Globus pallidus (tissue), 1 donor: ENCODE results near the gene DPP8.
"Not testable (repeated sequence)": the region's sequence is repeated elsewhere in the genome, so short reads cannot be mapped to it uniquely, and the experiment has no call there.

ENCODE experiments used
- DNase-seq: peaks from one replicate; pipeline ENCODE4 v3.0.0-alpha.2; 2015; ENCODE audit warnings: low spot score

DPP8 gene

GRCh38 chr15:65524226-65524625 is 6.7 kb upstream of the DPP8 start:
- no peak for DNase-seq

DNA sequence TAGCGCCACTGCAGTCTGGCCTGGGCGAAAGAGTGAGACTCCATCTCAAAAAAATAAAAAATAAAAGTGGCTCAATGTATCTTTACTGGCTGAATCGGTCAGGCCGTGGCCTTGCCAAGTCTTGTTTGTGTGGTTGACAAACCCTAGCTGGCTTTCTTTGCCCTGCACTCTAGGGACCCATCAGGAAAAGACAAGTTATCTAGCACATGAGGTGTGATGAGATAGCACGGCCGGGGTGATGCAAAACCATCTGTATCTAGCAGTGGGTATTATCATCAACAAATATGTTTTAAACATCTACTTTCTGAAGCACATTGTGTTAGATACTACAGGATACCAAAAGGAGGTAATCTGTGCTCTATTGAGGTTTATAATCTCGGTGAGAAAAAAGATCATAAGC is 3.9 kb upstream of the DPP8 start:
- no peak for DNase-seq

- no peak for DNase-seq
Observed at GRCh38 chr15:65518633-65519285, 1.3 kb upstream of the DPP8 start.

- no peak for DNase-seq
Observed at GRCh38 chr15:65517866-65518207, 348 bp upstream of the DPP8 start.

DNA sequence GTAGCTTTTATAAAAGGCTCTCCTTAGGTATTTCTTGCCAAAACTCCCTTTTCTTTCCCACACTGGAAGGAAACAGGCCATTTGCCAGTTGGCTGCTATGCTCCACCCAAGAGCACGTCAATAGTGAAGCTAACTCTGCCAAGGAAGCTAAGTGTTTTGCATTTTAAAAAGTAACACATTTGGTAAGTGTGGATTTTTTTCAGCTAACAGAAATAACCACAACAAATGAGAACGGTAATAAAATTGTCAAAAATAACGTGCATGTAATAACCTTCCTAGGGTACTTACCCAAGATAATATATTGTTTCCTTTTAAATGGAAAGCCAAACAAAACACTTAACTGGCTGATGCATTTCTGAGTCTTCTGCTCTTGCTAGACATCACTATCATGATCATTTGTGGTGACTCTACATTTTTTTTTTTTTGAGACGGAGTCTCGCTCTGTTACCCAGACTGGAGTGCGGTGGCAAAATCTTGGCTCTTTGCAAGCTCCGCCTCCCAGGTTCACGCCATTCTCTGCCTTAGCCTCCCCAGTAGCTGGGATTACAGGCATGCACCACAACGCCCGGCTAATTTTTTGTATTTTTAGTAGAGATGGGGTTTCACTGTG is 4.6 kb downstream of the DPP8 start:
- peak; percentile 76 for DNase-seq

DNA sequence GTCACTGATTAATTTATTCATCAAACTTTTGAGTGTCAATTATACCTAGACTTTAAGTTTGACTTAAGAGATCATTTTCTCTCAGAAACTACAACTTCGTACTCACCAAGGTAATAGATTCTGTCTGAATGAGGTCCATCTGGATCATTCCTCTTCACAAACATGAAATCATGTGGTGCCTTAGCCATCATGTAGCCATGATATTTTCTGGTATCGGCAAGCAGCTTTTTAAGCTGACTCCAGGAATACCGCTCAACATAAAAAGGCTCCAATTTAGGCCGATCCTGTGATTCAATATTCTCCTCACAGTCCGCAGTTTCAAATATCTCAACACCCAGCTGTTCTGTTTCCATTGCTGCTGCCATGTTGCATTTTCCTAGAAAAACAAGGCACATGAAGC is 5.3 kb downstream of the DPP8 start:
- DNase-seq = no peak

DNA sequence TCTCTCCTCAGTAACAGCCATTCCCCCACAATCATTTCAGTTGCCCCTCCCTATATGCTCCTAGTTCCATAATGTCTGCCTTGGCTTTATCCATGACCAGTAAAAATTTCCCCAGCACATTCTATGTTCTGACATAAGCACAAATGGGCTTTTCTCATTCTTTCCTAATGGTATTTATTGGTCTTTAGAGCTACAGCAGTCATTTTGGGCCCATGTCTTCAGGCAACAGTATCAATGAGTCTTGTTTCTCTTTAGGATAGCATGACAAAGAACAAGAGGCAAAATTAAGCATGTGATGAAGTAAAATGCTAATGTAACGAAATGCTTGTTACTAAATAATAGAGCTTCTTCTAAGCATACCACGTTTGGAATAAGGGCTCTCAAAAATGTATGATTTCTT is 8.2 kb downstream of the DPP8 start:
- DNase-seq = no peak

DNA sequence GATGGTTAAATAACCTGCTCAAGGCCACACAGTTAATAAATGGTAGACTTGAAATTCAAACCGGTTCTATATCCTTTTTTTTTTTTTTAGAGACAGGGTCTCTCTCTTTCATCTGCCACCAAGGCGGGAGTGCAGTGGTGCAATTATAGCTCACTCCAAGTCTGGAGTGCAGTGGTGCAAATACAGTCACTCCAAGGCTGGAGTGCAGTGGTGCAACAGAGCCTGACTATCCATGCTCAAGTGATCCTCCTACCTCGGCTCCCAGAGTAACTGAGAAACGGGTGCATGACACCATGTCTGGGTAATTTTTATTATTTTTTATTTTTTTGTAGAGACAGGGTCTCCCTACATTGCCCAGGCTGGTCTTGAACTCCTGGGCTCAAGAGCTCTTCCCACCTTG is 23.4 kb downstream of the DPP8 start:
- DNase-seq = no peak

DNA sequence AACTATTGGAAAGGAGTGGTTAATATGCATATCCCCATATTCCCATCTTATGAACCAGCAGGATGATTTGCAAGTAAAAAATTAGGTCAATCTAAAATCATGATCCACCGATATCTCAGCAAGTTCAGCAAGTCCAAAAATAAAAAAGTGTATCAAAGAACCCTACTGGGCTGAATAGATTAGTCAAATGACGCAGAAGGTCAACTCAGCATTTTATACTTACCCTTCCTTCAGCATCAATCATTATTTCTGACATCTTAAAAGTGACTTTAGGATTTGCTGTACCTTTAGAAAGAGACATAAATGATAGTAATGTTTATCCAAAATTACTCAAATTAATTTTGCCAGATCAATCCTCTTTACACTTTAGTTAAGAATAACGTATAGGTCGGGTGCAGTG is 32.6 kb downstream of the DPP8 start:
- DNase-seq = no peak

GRCh38 chr15:65476903-65477302 is 40.6 kb downstream of the DPP8 start:
- no peak for DNase-seq

GRCh38 chr15:65470866-65471265 is 46.6 kb downstream of the DPP8 start:
- no peak for DNase-seq

- no peak for DNase-seq
Observed at GRCh38 chr15:65468229-65468909, 49.1 kb downstream of the DPP8 start.

- no peak for DNase-seq
Observed at GRCh38 chr15:65466901-65467300, 50.6 kb downstream of the DPP8 start.

DNA sequence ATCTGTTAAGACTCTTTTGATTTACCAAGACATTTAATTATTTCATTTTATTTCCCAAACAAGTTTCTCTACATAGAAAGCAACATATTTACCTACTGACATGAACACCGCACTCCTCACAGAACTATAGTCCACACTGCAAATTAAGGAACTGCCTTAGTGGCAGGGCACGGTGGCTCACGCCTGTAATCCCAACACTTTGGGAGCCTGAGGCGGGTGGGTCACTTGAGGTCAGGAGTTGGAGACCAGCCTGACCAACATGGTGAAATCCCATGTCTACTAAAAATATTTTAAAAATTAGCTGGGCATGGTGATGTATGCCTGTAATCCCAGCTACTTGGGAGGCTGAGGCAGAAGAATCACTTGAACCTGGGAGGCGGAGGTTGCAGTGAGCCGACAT is 54.4 kb downstream of the DPP8 start:
- not testable (repeated sequence) for DNase-seq

DNA sequence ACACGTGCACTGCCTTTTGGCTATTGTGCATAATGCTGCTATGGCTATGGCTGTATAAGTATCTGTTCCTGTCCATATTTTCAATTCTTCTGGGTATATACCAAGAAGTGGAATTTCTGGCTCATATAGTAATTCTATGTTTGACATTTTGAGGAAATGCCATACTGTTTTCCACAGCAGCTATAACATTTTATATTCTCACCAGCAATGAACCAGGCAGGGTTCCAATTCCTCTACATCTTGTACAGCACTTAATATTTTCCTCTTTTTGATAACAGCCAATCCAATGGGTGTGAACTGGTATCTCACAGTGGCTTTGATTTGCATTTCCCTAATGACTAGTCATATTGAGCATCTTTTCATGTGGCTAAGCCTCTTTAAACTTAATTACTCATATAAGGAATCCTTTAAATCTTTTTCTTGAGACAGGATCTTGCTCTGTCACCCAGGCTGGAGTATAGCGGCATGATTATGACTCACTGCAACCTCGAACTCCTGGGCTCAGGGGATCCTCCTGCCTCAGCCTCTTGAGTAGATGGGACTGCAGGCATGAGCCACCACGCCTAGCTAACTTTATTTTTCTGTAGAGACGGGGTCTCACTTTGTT is 56.6 kb downstream of the DPP8 start:
- no peak for DNase-seq

GRCh38 chr15:65455256-65455655 is 62.2 kb downstream of the DPP8 start:
- DNase-seq = not testable (repeated sequence)

GRCh38 chr15:65451989-65452388 is 65.5 kb downstream of the DPP8 start:
- no peak for DNase-seq

DNA sequence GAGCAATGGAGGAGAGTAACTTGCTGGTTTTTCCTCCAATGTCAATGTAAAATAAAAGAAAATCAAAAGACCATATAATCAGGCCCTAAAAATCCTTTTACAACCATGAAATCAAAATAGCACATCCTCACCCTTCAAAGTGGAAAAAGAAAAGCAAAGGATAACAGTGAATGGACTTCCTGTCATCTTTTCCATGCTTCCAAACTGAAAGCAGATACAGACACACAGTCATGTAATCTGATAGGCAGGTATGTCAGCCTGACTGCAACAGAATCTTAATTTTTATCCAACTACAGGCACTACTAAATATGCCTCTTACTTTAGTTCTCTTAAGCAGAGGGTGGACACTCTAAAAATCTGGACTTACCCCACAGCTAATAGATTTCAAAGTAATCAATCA is 66.9 kb downstream of the DPP8 start:
- no peak for DNase-seq

- no peak for DNase-seq
Observed at GRCh38 chr15:65447145-65447544, 70.3 kb downstream of the DPP8 start.

DNA sequence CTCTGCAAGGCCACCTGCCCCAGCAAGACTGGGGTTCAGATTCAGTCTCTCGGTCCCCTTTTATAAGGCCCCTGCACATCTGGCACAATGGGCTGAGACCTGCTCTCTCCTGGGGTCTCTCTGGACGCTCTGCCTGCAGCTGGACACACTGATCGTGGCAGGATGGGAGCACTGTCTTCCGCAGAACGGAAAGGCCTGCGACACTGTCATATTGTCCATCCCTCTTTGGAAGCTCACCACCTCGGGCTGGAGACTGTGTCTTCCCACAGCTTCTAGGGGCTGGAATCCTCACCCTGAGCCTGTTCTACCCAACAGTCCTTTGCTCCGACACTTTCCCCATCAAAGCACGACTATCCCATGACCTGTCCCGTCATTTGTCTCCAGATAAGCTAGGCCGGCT is 83.3 kb downstream of the DPP8 start:
- no peak for DNase-seq

- no peak for DNase-seq
Observed at GRCh38 chr15:65431731-65432130, 85.8 kb downstream of the DPP8 start.

GRCh38 chr15:65426216-65426853 is 91.2 kb downstream of the DPP8 start:
- no peak for DNase-seq

DNA sequence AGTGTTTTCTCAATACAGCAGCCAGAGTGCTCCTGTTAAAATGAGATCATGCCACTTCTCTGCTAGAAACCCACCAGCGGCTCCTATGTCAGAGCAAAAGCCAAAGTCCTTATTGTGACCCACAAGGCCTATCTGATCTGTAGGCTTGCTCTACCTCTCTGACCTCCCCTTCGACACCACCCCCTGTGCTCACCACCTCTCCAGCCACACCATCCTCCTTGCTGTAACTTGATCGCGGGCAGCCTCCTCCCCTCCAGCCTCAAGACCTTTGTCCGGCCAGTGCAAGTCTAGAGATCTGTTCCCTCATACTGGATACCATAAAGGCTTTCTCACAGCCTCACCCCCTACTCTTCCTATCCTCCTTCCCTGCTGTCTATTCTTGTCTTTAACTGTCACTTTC is 92.8 kb downstream of the DPP8 start:
- DNase-seq = no peak
